Measurements from ENCODE around the gene GUK1. TPM values are rescaled to one million over a fixed set of nuclear protein-coding genes. Genes with fewer than 3 reads are reported as not detected.

Gene GUK1
- polyA plus RNA-seq, 3 donors, result 262 to 391 (median 316) TPM

- H3K36me3 Mint-ChIP-seq, result peaks cover 6 to 7% of the 10 kb centered on the region in 2 donors
- Histone ChIP-seq H3K36me3 (replicated peaks in 1 of 2; ENCODE audit: control insufficient read depth in 1 of 2, insufficient read depth in 2 of 2, low read length in 2 of 2) (no peaks in the 10 kb centered on the region), H3K27me3 (ENCODE audit: control insufficient read depth in 2 of 2, insufficient read depth in 2 of 2, low read length in 2 of 2) (no peaks in the 10 kb centered on the region), H2AFZ (ENCODE audit: insufficient read depth, low read depth, low read length, poor library complexity, severe bottlenecking) (no peak overlapping the region), H3K9me3 (replicated peaks in 1 of 2; ENCODE audit: control insufficient read depth in 1 of 2, insufficient read depth in 1 of 2, low read length in 2 of 2) (peaks cover 0 to 4% of the 10 kb centered on the region in 2 donors), H3K4me2 (replicated peaks; ENCODE audit: extremely low read depth, low read length, poor library complexity, severe bottlenecking) (no peak overlapping the region), H4K20me1 (ENCODE audit: insufficient read depth, low read length) (no peaks in the 10 kb centered on the region), H3K9ac (ENCODE audit: insufficient read depth, low read length, poor library complexity, severe bottlenecking) (no peak overlapping the region), H3K27ac (ENCODE audit: low read depth in 1 of 2, low read length in 2 of 2) (peak overlapping the region in 1 of 2 donors; percentile 99), H3K4me1 (ENCODE audit: control insufficient read depth in 1 of 2, insufficient read depth in 2 of 2, low read length in 2 of 2) (peaks cover 18 to 20% of the 10 kb centered on the region in 2 donors), H3K4me3 (replicated peaks in 1 of 3; ENCODE audit: low read depth in 2 of 3, low read length in 3 of 3) (no peak overlapping the region), H3K79me2 (ENCODE audit: insufficient read depth, low read length) (peaks cover 18% of the 10 kb centered on the region)
- peaks cover 0 to 1% (median 0%) of the 10 kb centered on the region in 7 donors for H3K9me3 Mint-ChIP-seq
- H3K27ac Mint-ChIP-seq, result peak overlapping the region in 6 of 7 donors; percentile 62 to 89 (median 76)
- H3K4me1 Mint-ChIP-seq, result peaks cover 26% of the 10 kb centered on the region
- H3K27me3 Mint-ChIP-seq (ENCODE audit: low read depth in 3 of 3), result peaks cover 0 to 4% (median 0%) of the 10 kb centered on the region in 3 donors
- no CpG with 5 or more reads among the region's 2 CpGs for WGBS (ENCODE audit: insufficient coverage)
- TF ChIP-seq CTCF (IDR thresholded peaks at IDR 0.05), result no peak
- intact Hi-C loops (cut with micrococcal nuclease), result loop anchor here in 1 of 2 donors (5.0 kb wide), 1 partner anchor 37 kb away; no protein-coding TSS in a partner anchor
- DNase-seq, result peak; percentile 32 to 86 (median 61)
- no peak overlapping the region for H3K4me3 Mint-ChIP-seq
Observed at GRCh38 chr1:228169345-228169744, 29.3 kb downstream of the GUK1 start.

- intact Hi-C loops (cut with micrococcal nuclease), result loop anchor here in 1 of 2 donors (5.0 kb wide), 1 partner anchor 383 kb away; no protein-coding TSS in a partner anchor
- Histone ChIP-seq H3K27ac (ENCODE audit: low read depth in 1 of 2, low read length in 2 of 2) (peak overlapping the region in 1 of 2 donors; percentile 9), H3K27me3 (ENCODE audit: control insufficient read depth in 2 of 2, insufficient read depth in 2 of 2, low read length in 2 of 2) (no peaks in the 10 kb centered on the region), H3K36me3 (replicated peaks in 1 of 2; ENCODE audit: control insufficient read depth in 1 of 2, insufficient read depth in 2 of 2, low read length in 2 of 2) (peaks cover 0 to 7% of the 10 kb centered on the region in 2 donors), H3K9me3 (replicated peaks in 1 of 2; ENCODE audit: control insufficient read depth in 1 of 2, insufficient read depth in 1 of 2, low read length in 2 of 2) (peaks cover 0 to 7% of the 10 kb centered on the region in 2 donors), H3K9ac (ENCODE audit: insufficient read depth, low read length, poor library complexity, severe bottlenecking) (no peak overlapping the region), H3K79me2 (ENCODE audit: insufficient read depth, low read length) (peaks cover 18% of the 10 kb centered on the region), H3K4me1 (ENCODE audit: control insufficient read depth in 1 of 2, insufficient read depth in 2 of 2, low read length in 2 of 2) (peaks cover 10% of the 10 kb centered on the region in 2 donors), H3K4me3 (replicated peaks in 1 of 3; ENCODE audit: low read depth in 2 of 3, low read length in 3 of 3) (no peak overlapping the region), H2AFZ (ENCODE audit: insufficient read depth, low read depth, low read length, poor library complexity, severe bottlenecking) (no peak overlapping the region), H3K4me2 (replicated peaks; ENCODE audit: extremely low read depth, low read length, poor library complexity, severe bottlenecking) (no peak overlapping the region), H4K20me1 (ENCODE audit: insufficient read depth, low read length) (no peaks in the 10 kb centered on the region)
- no peak for TF ChIP-seq CTCF (IDR thresholded peaks at IDR 0.05)
- H3K4me3 Mint-ChIP-seq, result no peak overlapping the region
- H3K27me3 Mint-ChIP-seq (ENCODE audit: low read depth in 3 of 3), result peaks cover 0 to 4% (median 0%) of the 10 kb centered on the region in 3 donors
- DNase-seq, result peak in 1 of 3 donors; percentile 3
- peaks cover 17% of the 10 kb centered on the region for H3K4me1 Mint-ChIP-seq
- peak overlapping the region in 4 of 7 donors; percentile 53 to 80 (median 57) for H3K27ac Mint-ChIP-seq
- peaks cover 0 to 1% (median 0%) of the 10 kb centered on the region in 7 donors for H3K9me3 Mint-ChIP-seq
- 100% methylated on average over 3 of the region's 7 CpGs for WGBS (ENCODE audit: insufficient coverage)
- peaks cover 6 to 7% of the 10 kb centered on the region in 2 donors for H3K36me3 Mint-ChIP-seq
Observed at GRCh38 chr1:228170666-228171065, 30.6 kb downstream of the GUK1 start.
